WI38 (cell line): ENCODE results near the gene RHBDF2.

ENCODE experiments used
- H3K4me3 ChIP-seq: 2 replicates; pipeline ENCODE4 v1.5.1; 2011; ENCODE audit warnings: low read depth, mild to moderate bottlenecking, control low read depth, low read length
- CTCF ChIP-seq: IDR thresholded peaks from 2 replicates; pipeline ENCODE4 v1.5.1; 2012; ENCODE audit warnings: low read depth, mild to moderate bottlenecking, control low read depth, low read length

RHBDF2 gene

GRCh38 chr17:76500074-76500746 lies 1.0 kb downstream of the RHBDF2 start:
- H3K4me3 ChIP-seq: peak overlapping the region; percentile 61

GRCh38 chr17:76499267-76499667 lies 2.0 kb downstream of the RHBDF2 start:
- no peak overlapping the region for H3K4me3 ChIP-seq

More at GRCh38 chr17:76500074-76500746, 1.0 kb downstream of the RHBDF2 start:
- TF ChIP-seq CTCF: no peak

GRCh38 chr17:76498876-76499251 lies 2.4 kb downstream of the RHBDF2 start:
- TF ChIP-seq CTCF: no peak
- H3K4me3 ChIP-seq: no peak overlapping the region

More at GRCh38 chr17:76499267-76499667, 2.0 kb downstream of the RHBDF2 start:
- TF ChIP-seq CTCF: no peak

GRCh38 chr17:76497979-76498875 lies 3.0 kb downstream of the RHBDF2 start:
- no peak for TF ChIP-seq CTCF
- peak overlapping the region; percentile 37 for H3K4me3 ChIP-seq

- TF ChIP-seq CTCF: no peak
These were observed 3.6 kb downstream of the RHBDF2 start for GRCh38 chr17:76497699-76497978.

GRCh38 chr17:76496464-76496863 lies 4.8 kb downstream of the RHBDF2 start:
- no peak overlapping the region for H3K4me3 ChIP-seq
- TF ChIP-seq CTCF: no peak

More at GRCh38 chr17:76497699-76497978, 3.6 kb downstream of the RHBDF2 start:
- H3K4me3 ChIP-seq: peak overlapping the region; percentile 37
